Adrenal gland (tissue), 5 donors: ENCODE measurements around the gene SYT5.

Experiments used
- POLR2A ChIP-seq, 2 donors: fragments of 450-650 bp; IDR thresholded peaks; one replicate each; pipeline ENCODE4 v1.6.1; 2017; ENCODE audit warnings: antibody characterized with exemption in 2 of 2, mild to moderate bottlenecking in 2 of 2, moderate library complexity in 1 of 2
- TF ChIP-seq, protein P1 (sequence below), 6 experiments: fragments of 450-650 bp in 4 of 6; fragments of 200-600 bp in 2 of 6; sonication (generic) in 1 of 6; IDR thresholded peaks; 1 replicate in 5 of 6; 2 replicates in 1 of 6; pipeline versions ENCODE4 v1.5.1 to v1.8.0; 2016 to 2021; ENCODE audit warnings: antibody characterized with exemption in 6 of 6, mild to moderate bottlenecking in 2 of 6, moderate library complexity in 1 of 6
- donor health status: DM: no; HTN: no; CAD: no.

DNA sequence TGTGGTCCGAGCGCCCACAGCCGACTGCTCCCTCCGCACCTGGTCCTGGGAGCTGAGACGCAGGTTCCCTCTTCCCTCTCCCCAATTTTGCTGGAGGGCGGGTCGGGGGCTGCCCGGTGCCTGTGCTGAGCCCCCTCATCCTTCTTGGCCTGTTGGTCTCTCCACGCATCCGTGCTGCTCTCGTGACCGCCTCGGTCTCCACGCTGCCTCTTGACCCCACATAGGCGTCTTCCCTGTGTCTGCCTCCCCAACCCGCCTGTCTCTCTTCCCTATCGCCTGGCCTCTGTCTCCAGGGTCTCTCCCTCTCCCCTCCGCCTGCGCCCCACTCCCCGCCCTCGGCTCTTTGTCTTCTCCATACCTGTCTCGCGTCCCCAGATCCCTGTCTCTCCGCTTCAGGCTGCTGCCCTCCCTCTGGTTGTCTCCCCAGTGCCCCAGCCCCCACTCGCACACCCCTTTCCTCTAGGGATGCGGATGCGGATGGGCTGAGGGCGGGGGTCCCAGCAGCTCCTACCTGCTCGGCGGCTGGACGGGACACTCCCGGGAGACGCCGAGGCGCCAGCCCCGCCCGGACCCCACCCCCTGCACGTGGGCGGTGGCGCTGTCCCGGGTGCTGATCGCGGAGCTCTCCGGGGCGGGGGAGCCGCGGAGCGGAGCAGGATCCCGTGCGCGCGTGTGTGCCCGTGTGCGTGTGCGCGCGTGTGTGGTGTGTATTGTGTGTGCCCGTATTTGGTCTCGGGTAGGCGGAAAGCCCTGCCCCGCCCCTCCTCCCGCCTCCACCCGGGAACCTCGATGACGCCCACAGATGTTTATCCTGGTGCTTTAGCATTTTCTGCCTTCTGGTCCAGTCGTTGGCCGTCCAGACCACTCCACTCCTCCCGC, at the start of gene SYT5:
- TF ChIP-seq POLR2A (IDR thresholded peaks at IDR 0.05) = no peak
- TF ChIP-seq, protein P1, sequence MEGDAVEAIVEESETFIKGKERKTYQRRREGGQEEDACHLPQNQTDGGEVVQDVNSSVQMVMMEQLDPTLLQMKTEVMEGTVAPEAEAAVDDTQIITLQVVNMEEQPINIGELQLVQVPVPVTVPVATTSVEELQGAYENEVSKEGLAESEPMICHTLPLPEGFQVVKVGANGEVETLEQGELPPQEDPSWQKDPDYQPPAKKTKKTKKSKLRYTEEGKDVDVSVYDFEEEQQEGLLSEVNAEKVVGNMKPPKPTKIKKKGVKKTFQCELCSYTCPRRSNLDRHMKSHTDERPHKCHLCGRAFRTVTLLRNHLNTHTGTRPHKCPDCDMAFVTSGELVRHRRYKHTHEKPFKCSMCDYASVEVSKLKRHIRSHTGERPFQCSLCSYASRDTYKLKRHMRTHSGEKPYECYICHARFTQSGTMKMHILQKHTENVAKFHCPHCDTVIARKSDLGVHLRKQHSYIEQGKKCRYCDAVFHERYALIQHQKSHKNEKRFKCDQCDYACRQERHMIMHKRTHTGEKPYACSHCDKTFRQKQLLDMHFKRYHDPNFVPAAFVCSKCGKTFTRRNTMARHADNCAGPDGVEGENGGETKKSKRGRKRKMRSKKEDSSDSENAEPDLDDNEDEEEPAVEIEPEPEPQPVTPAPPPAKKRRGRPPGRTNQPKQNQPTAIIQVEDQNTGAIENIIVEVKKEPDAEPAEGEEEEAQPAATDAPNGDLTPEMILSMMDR (IDR thresholded peaks at IDR 0.05) = no peak
